SK-N-SH treated with all-trans-retinoic acid at 6 μM for 48 hours (cell line): ENCODE data around the gene CISTR.

Experiments used
- ARNTL ChIP-seq: fragments of 450-650 bp; formaldehyde crosslinking; IDR thresholded peaks from 2 replicates; pipeline ENCODE4 v1.5.0; 2020; ENCODE audit warnings: low read depth, mild to moderate bottlenecking, moderate library complexity, borderline replicate concordance
- CSDC2 ChIP-seq: fragments of 250-450 bp; sonication (Bioruptor Pico); IDR thresholded peaks from 2 replicates; pipeline ENCODE4 v1.5.0; 2020; ENCODE audit warnings: mild to moderate bottlenecking, moderate library complexity
- GLIS3 ChIP-seq: fragments of 250-450 bp; sonication (Bioruptor Pico); IDR thresholded peaks from 2 replicates; pipeline ENCODE4 v1.5.0; 2020; ENCODE audit warnings: mild to moderate bottlenecking, moderate library complexity
- ISL1 ChIP-seq: fragments of 250-450 bp; sonication (Bioruptor Pico); IDR thresholded peaks from 2 replicates; pipeline ENCODE4 v2.1.2; 2022; ENCODE audit warnings: mild to moderate bottlenecking, moderate library complexity
- OSR1 ChIP-seq: fragments of 250-450 bp; sonication (Bioruptor Pico); IDR thresholded peaks from 2 replicates; pipeline ENCODE4 v1.8.0; 2022; ENCODE audit warnings: moderate library complexity, mild to moderate bottlenecking, inconsistent platforms
- PPARA ChIP-seq: fragments of 250-450 bp; sonication (Bioruptor Pico); IDR thresholded peaks from 2 replicates; pipeline ENCODE4 v1.5.0; 2020; ENCODE audit warnings: mild to moderate bottlenecking, borderline replicate concordance
- RARB ChIP-seq: fragments of 250-450 bp; sonication (Bioruptor Pico); IDR thresholded peaks from 2 replicates; pipeline ENCODE4 v1.8.0; 2021; ENCODE audit warnings: mild to moderate bottlenecking, moderate library complexity
- SNAI2 ChIP-seq: fragments of 250-450 bp; sonication (Bioruptor Pico); IDR thresholded peaks from 2 replicates; pipeline ENCODE4 v1.5.0; 2020; ENCODE audit warnings: mild to moderate bottlenecking, moderate library complexity
- TSHZ2 ChIP-seq: fragments of 250-450 bp; sonication (Bioruptor Pico); IDR thresholded peaks from 2 replicates; pipeline ENCODE4 v1.5.0; 2020; ENCODE audit warnings: mild to moderate bottlenecking, moderate library complexity
- ZC3H10 ChIP-seq: fragments of 250-450 bp; sonication (Bioruptor Pico); IDR thresholded peaks from 2 replicates; pipeline ENCODE4 v1.5.1; 2021; ENCODE audit warnings: mild to moderate bottlenecking, moderate library complexity
- ZNF70 ChIP-seq: fragments of 450-650 bp; formaldehyde crosslinking; IDR thresholded peaks from 2 replicates; pipeline ENCODE4 v1.5.0; 2020; ENCODE audit warnings: mild to moderate bottlenecking, moderate library complexity
- TF ChIP-seq, protein P1 (sequence below): fragments of 250-450 bp; sonication (Bioruptor Pico); IDR thresholded peaks from 2 replicates; pipeline ENCODE4 v1.8.0; 2020; ENCODE audit warnings: mild to moderate bottlenecking, moderate library complexity, borderline replicate concordance
- TF ChIP-seq, protein P2 (sequence below): fragments of 250-450 bp; sonication (Bioruptor Pico); IDR thresholded peaks from 2 replicates; pipeline ENCODE4 v1.5.1; 2020; ENCODE audit warnings: low read depth, mild to moderate bottlenecking, moderate library complexity

DNA sequence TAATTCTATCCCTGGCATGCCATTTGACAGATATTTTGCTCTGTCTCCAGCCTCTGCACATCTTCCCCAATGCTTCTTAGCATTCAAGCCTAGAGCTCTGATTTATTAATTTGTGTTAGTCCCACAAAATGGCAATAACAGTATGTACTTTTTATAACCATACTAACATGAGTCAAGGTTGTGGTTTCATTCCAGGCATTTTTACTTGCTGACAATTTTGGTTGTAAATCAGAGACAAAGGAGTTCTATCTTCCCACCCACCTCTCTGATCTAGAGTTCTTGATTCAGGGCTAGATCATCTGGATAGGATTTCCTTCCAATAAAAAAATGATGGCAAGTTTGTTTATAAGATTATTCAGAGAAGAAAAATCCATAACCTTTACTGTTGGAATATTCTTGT lies 18.5 kb upstream of the CISTR start:
- TF ChIP-seq TSHZ2 (CRISPR knock-in tag): no peak
- no peak for TF ChIP-seq ARNTL (CRISPR knock-in tag)
- TF ChIP-seq, protein P1, sequence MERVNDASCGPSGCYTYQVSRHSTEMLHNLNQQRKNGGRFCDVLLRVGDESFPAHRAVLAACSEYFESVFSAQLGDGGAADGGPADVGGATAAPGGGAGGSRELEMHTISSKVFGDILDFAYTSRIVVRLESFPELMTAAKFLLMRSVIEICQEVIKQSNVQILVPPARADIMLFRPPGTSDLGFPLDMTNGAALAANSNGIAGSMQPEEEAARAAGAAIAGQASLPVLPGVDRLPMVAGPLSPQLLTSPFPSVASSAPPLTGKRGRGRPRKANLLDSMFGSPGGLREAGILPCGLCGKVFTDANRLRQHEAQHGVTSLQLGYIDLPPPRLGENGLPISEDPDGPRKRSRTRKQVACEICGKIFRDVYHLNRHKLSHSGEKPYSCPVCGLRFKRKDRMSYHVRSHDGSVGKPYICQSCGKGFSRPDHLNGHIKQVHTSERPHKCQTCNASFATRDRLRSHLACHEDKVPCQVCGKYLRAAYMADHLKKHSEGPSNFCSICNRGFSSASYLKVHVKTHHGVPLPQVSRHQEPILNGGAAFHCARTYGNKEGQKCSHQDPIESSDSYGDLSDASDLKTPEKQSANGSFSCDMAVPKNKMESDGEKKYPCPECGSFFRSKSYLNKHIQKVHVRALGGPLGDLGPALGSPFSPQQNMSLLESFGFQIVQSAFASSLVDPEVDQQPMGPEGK (CRISPR knock-in tag): no peak
- TF ChIP-seq GLIS3 (CRISPR knock-in tag): no peak
- TF ChIP-seq RARB (CRISPR knock-in tag): no peak
- no peak for TF ChIP-seq CSDC2 (CRISPR knock-in tag)
- TF ChIP-seq SNAI2 (CRISPR knock-in tag): no peak
- no peak for TF ChIP-seq ISL1 (CRISPR knock-in tag)
- TF ChIP-seq ZC3H10: no peak
- no peak for TF ChIP-seq ZNF70 (CRISPR knock-in tag)
- TF ChIP-seq, protein P2, sequence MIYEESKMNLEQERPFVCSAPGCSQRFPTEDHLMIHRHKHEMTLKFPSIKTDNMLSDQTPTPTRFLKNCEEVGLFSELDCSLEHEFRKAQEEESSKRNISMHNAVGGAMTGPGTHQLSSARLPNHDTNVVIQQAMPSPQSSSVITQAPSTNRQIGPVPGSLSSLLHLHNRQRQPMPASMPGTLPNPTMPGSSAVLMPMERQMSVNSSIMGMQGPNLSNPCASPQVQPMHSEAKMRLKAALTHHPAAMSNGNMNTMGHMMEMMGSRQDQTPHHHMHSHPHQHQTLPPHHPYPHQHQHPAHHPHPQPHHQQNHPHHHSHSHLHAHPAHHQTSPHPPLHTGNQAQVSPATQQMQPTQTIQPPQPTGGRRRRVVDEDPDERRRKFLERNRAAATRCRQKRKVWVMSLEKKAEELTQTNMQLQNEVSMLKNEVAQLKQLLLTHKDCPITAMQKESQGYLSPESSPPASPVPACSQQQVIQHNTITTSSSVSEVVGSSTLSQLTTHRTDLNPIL (CRISPR knock-in tag): no peak
- no peak for TF ChIP-seq PPARA
- no peak for TF ChIP-seq OSR1 (CRISPR knock-in tag)
